GM18502 (cell line): ENCODE data around the gene MYO7A.

Experiments used
- ATAC-seq: cut with Tn5 transposase; IDR thresholded peaks from one replicate; pipeline ENCODE4 v1.9.1; 2021; ENCODE audit warnings: mild to moderate bottlenecking; ENCODE audit not compliant: unreplicated experiment, poor library complexity

The MYO7A gene

GRCh38 chr11:77143405-77144020, 15.5 kb downstream of the MYO7A start:
- no peak for ATAC-seq

- no peak for ATAC-seq
Observed at GRCh38 chr11:77144196-77144856, 16.3 kb downstream of the MYO7A start.

- ATAC-seq = no peak
Observed at GRCh38 chr11:77144857-77145428, 16.9 kb downstream of the MYO7A start.

GRCh38 chr11:77146261-77147035, 18.4 kb downstream of the MYO7A start:
- ATAC-seq = no peak

- no peak for ATAC-seq
Observed at GRCh38 chr11:77147036-77147315, 18.9 kb downstream of the MYO7A start.

- ATAC-seq = no peak
Observed at GRCh38 chr11:77147668-77148321, 19.7 kb downstream of the MYO7A start.

GRCh38 chr11:77148963-77149715, 21.1 kb downstream of the MYO7A start:
- no peak for ATAC-seq

GRCh38 chr11:77149716-77150392, 21.8 kb downstream of the MYO7A start:
- ATAC-seq = no peak

GRCh38 chr11:77150836-77151235, 22.8 kb downstream of the MYO7A start:
- ATAC-seq = no peak

- ATAC-seq = no peak
Observed at GRCh38 chr11:77151804-77152509, 23.9 kb downstream of the MYO7A start.

GRCh38 chr11:77152846-77153245, 24.8 kb downstream of the MYO7A start:
- no peak for ATAC-seq

GRCh38 chr11:77153276-77154185, 25.5 kb downstream of the MYO7A start:
- no peak for ATAC-seq

- ATAC-seq = no peak
Observed at GRCh38 chr11:77154381-77155081, 26.5 kb downstream of the MYO7A start.

GRCh38 chr11:77155082-77155475, 27.0 kb downstream of the MYO7A start:
- ATAC-seq = no peak

- ATAC-seq = no peak
Observed at GRCh38 chr11:77155556-77156130, 27.6 kb downstream of the MYO7A start.

- no peak for ATAC-seq
Observed at GRCh38 chr11:77156396-77157195, 28.6 kb downstream of the MYO7A start.
